PC-9 (cell line): ENCODE results near the gene CNTNAP2. TPM values are rescaled to one million over a fixed set of nuclear protein-coding genes. Genes with fewer than 3 reads are reported as not detected.

ENCODE experiments used
- BruUV-seq: library from RNA; stranded (reverse); fragments of 400-500 nt; replicated peaks from 2 replicates; lab custom pipeline; 2021; lab: Mats Ljungman, UMichigan
- CTCF ChIA-PET: fragments of 300-600 bp; sonication (Branson Sonifier 250); formaldehyde crosslinking; loops from one replicate; lab custom pipeline; 2022; ENCODE audit warnings: antibody characterized with exemption; lab: Charles Lee
- POLR2A ChIA-PET: fragments of 300-600 bp; sonication (Branson Sonifier 250); formaldehyde crosslinking; loops from one replicate; lab custom pipeline; 2022; ENCODE audit warnings: antibody characterized with exemption; ENCODE audit not compliant: unreplicated experiment; lab: Charles Lee
- DNase-seq, 2 experiments: peaks; one replicate each; pipeline versions ENCODE4 v3.0.0 to v3.0.0-alpha.2; 2015 to 2022; ENCODE audit warnings: mixed read lengths in 1 of 2
- H2AFZ ChIP-seq: fragments of 200-600 bp; sonication (generic); 2 replicates; pipeline ENCODE4 v1.8.1; 2017; ENCODE audit warnings: antibody characterized with exemption
- H3F3A ChIP-seq: fragments of 200-600 bp; sonication (generic); 2 replicates; pipeline ENCODE4 v1.8.1; 2017; ENCODE audit warnings: antibody characterized with exemption, mild to moderate bottlenecking, low read depth; ENCODE audit not compliant: insufficient read depth
- H3K27ac ChIP-seq: fragments of 200-600 bp; sonication (generic); 2 replicates; pipeline ENCODE4 v1.6.1; 2016; ENCODE audit warnings: mixed run types
- H3K27me3 ChIP-seq: fragments of 200-600 bp; sonication (generic); 2 replicates; pipeline ENCODE4 v1.6.1; 2016; ENCODE audit warnings: low read depth, mixed run types; ENCODE audit not compliant: insufficient read depth
- H3K36me3 ChIP-seq: fragments of 200-600 bp; sonication (generic); 2 replicates; pipeline ENCODE4 v1.6.1; 2016; ENCODE audit warnings: low read depth, mixed run types
- H3K4me1 ChIP-seq: fragments of 200-600 bp; sonication (generic); replicated peaks from 2 replicates; pipeline ENCODE4 v1.6.1; 2016; ENCODE audit warnings: mixed run types; ENCODE audit not compliant: insufficient read depth
- H3K4me2 ChIP-seq: fragments of 200-600 bp; sonication (generic); 2 replicates; pipeline ENCODE4 v1.6.1; 2017; ENCODE audit warnings: mixed run types
- H3K4me3 ChIP-seq: fragments of 200-600 bp; sonication (generic); 2 replicates; pipeline ENCODE4 v1.6.1; 2016; ENCODE audit warnings: mixed run types
- H3K79me2 ChIP-seq: fragments of 200-600 bp; sonication (generic); 2 replicates; pipeline ENCODE4 v1.6.1; 2017; ENCODE audit warnings: low read depth, mixed run types
- H3K9me2 ChIP-seq: fragments of 200-600 bp; sonication (generic); 2 replicates; pipeline ENCODE4 v1.8.1; 2017; ENCODE audit warnings: mild to moderate bottlenecking; ENCODE audit not compliant: insufficient read depth
- H3K9me3 ChIP-seq: fragments of 200-600 bp; sonication (generic); 2 replicates; pipeline ENCODE4 v1.8.1; 2016; ENCODE audit warnings: low read depth; ENCODE audit not compliant: insufficient read depth
- H4K20me1 ChIP-seq: fragments of 200-600 bp; sonication (generic); 2 replicates; pipeline ENCODE4 v1.8.1; 2017; ENCODE audit not compliant: insufficient read depth
- EZH2 ChIP-seq: fragments of 200-600 bp; sonication (generic); IDR thresholded peaks from 2 replicates; pipeline ENCODE4 v1.8.0; 2017; ENCODE audit warnings: antibody characterized with exemption, low read depth
- intact Hi-C: fragments of 100-400 bp; cut with micrococcal nuclease; formaldehyde crosslinking; loops from one replicate; pipeline ENCODE4 v1.10.0; 2022; ENCODE audit not compliant: unreplicated experiment
- total RNA-seq: library from RNA; stranded (reverse); gene quantifications from 2 replicates; pipeline ENCODE4 v1.2.3, GENCODE V29; 2021
- TF ChIP-seq, protein P1 (sequence below): fragments of 200-600 bp; sonication (generic); conservative IDR thresholded peaks from 2 replicates; pipeline ENCODE4 v1.6.1; 2017; ENCODE audit warnings: mixed run types, antibody characterized with exemption, mild to moderate bottlenecking, moderate library complexity

The CNTNAP2 gene
- total RNA-seq, 1 experiment from 2014 or later = not detected

DNA sequence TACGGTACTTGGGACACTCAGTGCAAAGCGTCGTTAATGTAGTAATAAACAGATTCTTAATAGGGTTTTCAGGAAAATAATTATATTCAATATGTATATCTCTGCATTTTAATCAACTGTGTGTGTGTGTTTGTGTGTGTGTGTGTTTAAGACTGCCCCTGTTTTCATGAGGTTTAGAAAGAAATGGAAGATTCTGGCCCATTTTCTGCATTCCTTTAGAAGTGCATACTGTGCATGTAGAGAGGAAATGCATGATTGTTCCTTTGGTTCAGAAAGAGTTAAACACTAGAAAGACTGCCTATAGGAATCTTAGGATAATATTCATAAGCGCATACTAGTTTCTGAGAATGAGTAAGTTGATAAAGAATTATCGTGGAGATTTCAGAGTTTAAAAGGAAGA is 975 bp downstream of the CNTNAP2 start:
- CTCF ChIA-PET = no interaction called here
- BruUV-seq = no TSS peak

DNA sequence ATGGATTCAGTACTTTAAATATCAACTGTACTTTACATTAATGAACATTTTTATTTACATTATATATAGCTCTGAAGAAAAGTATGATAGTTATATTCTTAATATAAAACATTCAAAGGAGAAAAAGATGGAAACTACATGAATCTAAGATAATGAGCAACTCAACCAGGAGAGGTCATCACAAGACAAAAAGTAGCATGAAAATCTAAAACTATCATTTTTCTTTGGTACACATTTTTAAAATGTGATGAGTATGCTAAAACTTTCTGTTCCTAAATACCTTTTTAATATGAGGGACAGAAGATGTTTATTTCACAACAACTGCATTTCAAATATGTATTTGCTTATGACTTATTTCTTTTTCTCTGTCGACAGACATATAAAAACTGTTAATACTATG is 2.4 kb downstream of the CNTNAP2 start:
- POLR2A ChIA-PET = no interaction called here
- H3K27me3 ChIP-seq = no peaks in the 10 kb centered on the region
- no peaks in the 10 kb centered on the region for H3K36me3 ChIP-seq
- no peaks in the 10 kb centered on the region for H3K9me3 ChIP-seq
- intact Hi-C loops = no loop called here
- H4K20me1 ChIP-seq = no peaks in the 10 kb centered on the region
- no peaks in the 10 kb centered on the region for H3K4me1 ChIP-seq
- no peak overlapping the region for H3K4me3 ChIP-seq
- no TSS peak for BruUV-seq
- DNase-seq = no peak
- H3K9me2 ChIP-seq = 0 out of 2 replicates have a peak, but pooled peaks cover 8% of the 10 kb centered on the region
- no peaks in the 10 kb centered on the region for H3F3A ChIP-seq
- H2AFZ ChIP-seq = no peak overlapping the region
- H3K79me2 ChIP-seq = no peaks in the 10 kb centered on the region
- H3K4me2 ChIP-seq = no peak overlapping the region
- no peak overlapping the region for H3K27ac ChIP-seq
- CTCF ChIA-PET = no interaction called here
- TF ChIP-seq, protein P1, sequence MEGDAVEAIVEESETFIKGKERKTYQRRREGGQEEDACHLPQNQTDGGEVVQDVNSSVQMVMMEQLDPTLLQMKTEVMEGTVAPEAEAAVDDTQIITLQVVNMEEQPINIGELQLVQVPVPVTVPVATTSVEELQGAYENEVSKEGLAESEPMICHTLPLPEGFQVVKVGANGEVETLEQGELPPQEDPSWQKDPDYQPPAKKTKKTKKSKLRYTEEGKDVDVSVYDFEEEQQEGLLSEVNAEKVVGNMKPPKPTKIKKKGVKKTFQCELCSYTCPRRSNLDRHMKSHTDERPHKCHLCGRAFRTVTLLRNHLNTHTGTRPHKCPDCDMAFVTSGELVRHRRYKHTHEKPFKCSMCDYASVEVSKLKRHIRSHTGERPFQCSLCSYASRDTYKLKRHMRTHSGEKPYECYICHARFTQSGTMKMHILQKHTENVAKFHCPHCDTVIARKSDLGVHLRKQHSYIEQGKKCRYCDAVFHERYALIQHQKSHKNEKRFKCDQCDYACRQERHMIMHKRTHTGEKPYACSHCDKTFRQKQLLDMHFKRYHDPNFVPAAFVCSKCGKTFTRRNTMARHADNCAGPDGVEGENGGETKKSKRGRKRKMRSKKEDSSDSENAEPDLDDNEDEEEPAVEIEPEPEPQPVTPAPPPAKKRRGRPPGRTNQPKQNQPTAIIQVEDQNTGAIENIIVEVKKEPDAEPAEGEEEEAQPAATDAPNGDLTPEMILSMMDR = no peak; the same call in 1 of the 2 replicates
- no peak for TF ChIP-seq EZH2

More for the DNA sequence above, 975 bp downstream of the CNTNAP2 start:
- Histone ChIP-seq H3K4me3 (no peak overlapping the region), H3K9me3 (no peaks in the 10 kb centered on the region), H2AFZ (no peak overlapping the region), H3K27me3 (no peaks in the 10 kb centered on the region), H3K36me3 (no peaks in the 10 kb centered on the region), H4K20me1 (no peaks in the 10 kb centered on the region), H3K79me2 (no peaks in the 10 kb centered on the region), H3K27ac (no peak overlapping the region), H3K9me2 (0 out of 2 replicates have a peak, but pooled peaks cover 5% of the 10 kb centered on the region), H3K4me1 (no peaks in the 10 kb centered on the region), H3F3A (no peaks in the 10 kb centered on the region), H3K4me2 (no peak overlapping the region)
- DNase-seq = no peak
- TF ChIP-seq EZH2 = no peak
- TF ChIP-seq, protein P1 = no peak
- POLR2A ChIA-PET = no interaction called here
- intact Hi-C loops = no loop called here

DNA sequence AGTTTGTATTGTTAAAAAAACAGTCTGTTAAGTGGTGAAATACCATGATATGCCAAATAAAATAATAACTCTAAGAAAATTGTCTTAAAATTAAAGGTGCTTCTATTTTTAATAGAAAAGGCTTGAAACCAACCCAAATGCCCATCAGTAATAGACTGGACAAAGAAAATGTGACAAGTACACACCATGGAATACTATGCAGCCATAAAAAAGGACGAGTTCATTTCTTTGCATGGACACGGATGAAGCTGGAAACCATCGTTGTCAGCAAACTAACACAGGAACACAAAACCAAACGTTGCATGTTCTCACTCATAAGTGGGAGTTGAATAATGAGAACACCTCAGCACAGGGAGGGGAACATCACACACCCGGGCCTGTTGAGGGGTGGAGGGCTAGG is 7.1 kb downstream of the CNTNAP2 start:
- POLR2A ChIA-PET = no interaction called here
- CTCF ChIA-PET = no interaction called here
- no peak overlapping the region for H2AFZ ChIP-seq
- no peak overlapping the region for H3K4me2 ChIP-seq
- H3K36me3 ChIP-seq = no peaks in the 10 kb centered on the region
- TF ChIP-seq, protein P1 = no peak
- no peak for TF ChIP-seq EZH2
- H3K9me3 ChIP-seq = no peaks in the 10 kb centered on the region
- no peaks in the 10 kb centered on the region for H3F3A ChIP-seq
- H4K20me1 ChIP-seq = no peaks in the 10 kb centered on the region
- no peaks in the 10 kb centered on the region for H3K27me3 ChIP-seq
- no peaks in the 10 kb centered on the region for H3K79me2 ChIP-seq
- no peak for DNase-seq
- intact Hi-C loops = no loop called here
- BruUV-seq = no TSS peak
- no peak overlapping the region for H3K4me3 ChIP-seq
- H3K27ac ChIP-seq = no peak overlapping the region
- H3K9me2 ChIP-seq = 0 out of 2 replicates have a peak, but pooled peaks cover 4% of the 10 kb centered on the region
- no peaks in the 10 kb centered on the region for H3K4me1 ChIP-seq
